AG04450 (cell line): ENCODE measurements around the gene HIPK2. TPM values are rescaled to one million over a fixed set of nuclear protein-coding genes. Genes with fewer than 3 reads are reported as not detected.
A peak's percentile ranks its signal among the peaks of the same experiment; 100 is the strongest.

Source experiments
- CTCF ChIA-PET: fragments of 300-600, 350-600 bp; formaldehyde crosslinking; extraction: SDS; loops from one replicate; lab custom pipeline; 2022; ENCODE audit warnings: antibody characterized with exemption, inconsistent platforms; lab: Charles Lee
- POLR2A ChIA-PET: fragments of 350-600 bp; formaldehyde crosslinking; extraction: SDS; loops from one replicate; lab custom pipeline; 2021; ENCODE audit warnings: antibody characterized with exemption, inconsistent platforms; lab: Yijun Ruan, JAX
- DNase-seq: peaks from one replicate; pipeline ENCODE4 v3.0.0-alpha.2; 2011; ENCODE audit warnings: low read depth, low spot score
- H3K27ac ChIP-seq: one replicate; pipeline ENCODE4 v1.5.1; 2012; ENCODE audit warnings: low read depth, low read length, control low read depth
- H3K27me3 ChIP-seq: one replicate; pipeline ENCODE4 v1.6.0; 2012; ENCODE audit warnings: low read length; ENCODE audit not compliant: control insufficient read depth, insufficient read depth
- H3K4me3 ChIP-seq: 2 replicates; pipeline ENCODE4 v1.5.1; 2011; ENCODE audit warnings: mild to moderate bottlenecking, low read depth, low read length, control low read depth
- H3K9me3 ChIP-seq: 2 replicates; pipeline ENCODE4 v1.5.1; 2012; ENCODE audit warnings: low read length; ENCODE audit not compliant: control insufficient read depth, insufficient read depth
- polyA plus RNA-seq: library from polyadenylated mRNA; depleted of rRNA; stranded (reverse); fragments of >200 nt; gene quantifications from 2 replicates; pipeline ENCODE4 v1.2.3, GENCODE V29; 2011
- TF ChIP-seq, protein P1 (sequence below): IDR thresholded peaks from 2 replicates; pipeline ENCODE4 v1.5.1; 2011; ENCODE audit warnings: low read depth, low read length, control low read depth, inconsistent platforms

The HIPK2 gene
- polyA plus RNA-seq, 1 experiment, result 61.4 TPM

DNA sequence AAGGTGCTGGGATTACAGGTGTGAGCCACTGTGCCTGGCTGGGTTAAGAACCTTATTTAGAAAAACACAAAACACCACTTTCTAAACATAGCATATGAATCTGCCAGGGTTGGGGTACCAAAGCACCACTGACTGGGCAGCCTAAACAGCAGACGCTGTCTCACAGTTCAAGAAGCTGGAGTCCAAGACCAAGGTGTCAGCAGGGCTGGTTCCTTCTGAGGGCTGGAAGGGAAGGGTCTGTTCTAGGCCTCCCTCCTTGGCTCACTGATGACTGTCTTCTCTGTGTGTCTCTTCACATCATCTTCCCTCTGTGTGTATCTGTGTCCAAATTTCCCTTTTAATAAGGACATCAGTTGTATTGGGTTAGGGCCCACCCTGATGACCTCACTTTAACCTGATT is 49.6 kb downstream of the HIPK2 start:
- H3K27ac ChIP-seq, result no peak overlapping the region
- peaks cover 3% of the 10 kb centered on the region for H3K9me3 ChIP-seq
- no peak for DNase-seq
- H3K27me3 ChIP-seq, result no peaks in the 10 kb centered on the region
- TF ChIP-seq, protein P1, sequence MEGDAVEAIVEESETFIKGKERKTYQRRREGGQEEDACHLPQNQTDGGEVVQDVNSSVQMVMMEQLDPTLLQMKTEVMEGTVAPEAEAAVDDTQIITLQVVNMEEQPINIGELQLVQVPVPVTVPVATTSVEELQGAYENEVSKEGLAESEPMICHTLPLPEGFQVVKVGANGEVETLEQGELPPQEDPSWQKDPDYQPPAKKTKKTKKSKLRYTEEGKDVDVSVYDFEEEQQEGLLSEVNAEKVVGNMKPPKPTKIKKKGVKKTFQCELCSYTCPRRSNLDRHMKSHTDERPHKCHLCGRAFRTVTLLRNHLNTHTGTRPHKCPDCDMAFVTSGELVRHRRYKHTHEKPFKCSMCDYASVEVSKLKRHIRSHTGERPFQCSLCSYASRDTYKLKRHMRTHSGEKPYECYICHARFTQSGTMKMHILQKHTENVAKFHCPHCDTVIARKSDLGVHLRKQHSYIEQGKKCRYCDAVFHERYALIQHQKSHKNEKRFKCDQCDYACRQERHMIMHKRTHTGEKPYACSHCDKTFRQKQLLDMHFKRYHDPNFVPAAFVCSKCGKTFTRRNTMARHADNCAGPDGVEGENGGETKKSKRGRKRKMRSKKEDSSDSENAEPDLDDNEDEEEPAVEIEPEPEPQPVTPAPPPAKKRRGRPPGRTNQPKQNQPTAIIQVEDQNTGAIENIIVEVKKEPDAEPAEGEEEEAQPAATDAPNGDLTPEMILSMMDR, result no peak
- no peak overlapping the region for H3K4me3 ChIP-seq
- ChIA-PET POLR2A (no interaction called here), CTCF (interaction anchor here (0.8 kb wide), 1 partner anchor 10 kb away, joined by 3 read pairs; no protein-coding TSS in a partner anchor)

DNA sequence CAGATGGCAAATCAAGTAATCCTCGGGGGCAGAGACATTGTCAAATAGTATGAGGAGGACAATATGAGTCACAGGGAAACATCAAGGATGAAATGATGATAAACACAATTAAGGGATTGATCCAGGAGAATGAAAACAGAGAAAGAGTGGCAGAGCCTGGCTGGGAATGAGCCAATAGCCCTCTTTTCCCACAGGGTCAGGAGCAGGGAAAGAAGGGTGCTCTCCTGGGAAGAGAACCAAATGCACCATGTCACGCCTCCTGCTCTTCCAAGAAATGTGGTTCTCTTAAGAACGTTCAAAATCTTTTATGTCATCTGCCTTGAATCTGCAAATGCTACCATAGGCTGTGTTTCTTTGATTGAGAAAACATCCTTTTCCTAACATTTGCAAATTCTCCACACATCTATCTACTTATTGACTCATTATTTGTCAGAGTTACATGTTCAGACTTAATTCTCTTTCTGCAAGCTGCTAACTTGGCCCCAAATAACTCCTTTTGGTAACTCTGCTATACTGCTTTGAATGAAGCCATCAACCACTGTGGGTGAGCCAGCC is 50.6 kb downstream of the HIPK2 start:
- Histone ChIP-seq H3K27me3 (no peaks in the 10 kb centered on the region), H3K27ac (no peak overlapping the region), H3K4me3 (no peak overlapping the region), H3K9me3 (peaks cover 3% of the 10 kb centered on the region)
- ChIA-PET CTCF (interaction anchor here (0.7 to 0.8 kb wide), 2 partner anchors 11 to 82 kb away, joined by 3 to 4 read pairs; no protein-coding TSS in a partner anchor), POLR2A (interaction anchor here (0.8 kb wide), 1 partner anchor 124 kb away, joined by 3 read pairs; no protein-coding TSS in a partner anchor)
- DNase-seq, result no peak
- TF ChIP-seq, protein P1, result no peak

DNA sequence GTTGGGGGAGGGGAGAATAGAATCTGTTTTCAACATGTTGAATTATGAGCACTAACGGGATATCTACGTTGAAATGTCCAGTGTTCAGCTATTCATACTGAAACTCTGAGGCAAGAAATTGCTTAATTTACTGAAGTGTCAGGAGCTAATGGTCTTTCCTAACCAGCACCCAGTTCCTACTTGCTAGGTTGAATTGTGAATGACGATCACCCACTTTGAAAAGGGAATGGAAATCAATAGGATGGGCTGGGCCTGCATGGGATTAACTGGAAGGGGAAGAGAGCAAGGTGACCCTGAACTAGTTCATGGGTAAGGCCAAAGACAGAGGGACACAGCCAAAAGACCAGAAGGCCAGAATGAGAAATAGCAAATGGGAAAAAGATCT is 51.3 kb downstream of the HIPK2 start:
- Histone ChIP-seq H3K4me3 (no peak overlapping the region), H3K9me3 (peaks cover 3% of the 10 kb centered on the region), H3K27me3 (no peaks in the 10 kb centered on the region), H3K27ac (peak overlapping the region; percentile 3)
- TF ChIP-seq, protein P1, result no peak
- ChIA-PET CTCF (interaction anchor here (1.3 to 2.7 kb wide), 2 partner anchors 80 to 277 kb away, joined by 3 to 8 read pairs; no protein-coding TSS in a partner anchor), POLR2A (interaction anchor here (0.8 kb wide), 1 partner anchor 125 kb away, joined by 3 read pairs; no protein-coding TSS in a partner anchor)
- no peak for DNase-seq

DNA sequence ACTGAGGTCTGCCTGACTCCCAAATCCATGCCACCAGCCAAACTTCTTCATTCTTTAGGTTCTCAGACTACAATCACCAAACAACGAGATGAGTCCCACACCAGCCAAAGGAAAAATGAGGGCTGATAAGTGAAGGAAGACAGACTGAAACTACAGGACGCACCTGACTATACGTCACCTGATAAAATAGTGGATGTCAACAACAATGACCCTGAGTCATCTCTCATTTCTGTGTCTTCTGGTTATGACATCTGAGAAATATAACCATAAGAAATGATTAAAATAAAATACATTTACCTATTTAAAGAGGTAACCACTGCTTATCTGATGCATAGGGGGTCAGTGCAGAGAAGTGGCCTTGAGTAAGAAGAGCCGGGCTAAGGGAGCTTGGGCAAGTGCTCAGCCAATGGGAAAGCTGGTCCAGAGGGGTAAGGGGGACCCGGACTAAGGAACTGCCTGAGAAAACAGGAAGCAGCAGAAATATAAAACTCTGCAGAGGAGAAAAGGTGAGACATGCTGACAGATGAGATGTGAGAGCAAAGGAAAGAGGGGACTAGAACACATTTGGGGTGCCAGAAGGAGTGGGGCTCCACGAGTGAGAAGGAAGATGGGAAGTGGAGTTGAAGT is 51.8 kb downstream of the HIPK2 start:
- H3K4me3 ChIP-seq, result no peak overlapping the region
- H3K9me3 ChIP-seq, result peaks cover 3% of the 10 kb centered on the region
- DNase-seq, result no peak
- no peaks in the 10 kb centered on the region for H3K27me3 ChIP-seq
- CTCF ChIA-PET, result interaction anchor here (1.3 to 2.7 kb wide), 2 partner anchors 80 to 278 kb away, joined by 3 to 8 read pairs; no protein-coding TSS in a partner anchor
- TF ChIP-seq, protein P1, result no peak
- POLR2A ChIA-PET, result interaction anchor here (1.2 to 1.7 kb wide), 2 partner anchors 11 to 45 kb away, joined by 3 to 7 read pairs; no protein-coding TSS in a partner anchor
- no peak overlapping the region for H3K27ac ChIP-seq

DNA sequence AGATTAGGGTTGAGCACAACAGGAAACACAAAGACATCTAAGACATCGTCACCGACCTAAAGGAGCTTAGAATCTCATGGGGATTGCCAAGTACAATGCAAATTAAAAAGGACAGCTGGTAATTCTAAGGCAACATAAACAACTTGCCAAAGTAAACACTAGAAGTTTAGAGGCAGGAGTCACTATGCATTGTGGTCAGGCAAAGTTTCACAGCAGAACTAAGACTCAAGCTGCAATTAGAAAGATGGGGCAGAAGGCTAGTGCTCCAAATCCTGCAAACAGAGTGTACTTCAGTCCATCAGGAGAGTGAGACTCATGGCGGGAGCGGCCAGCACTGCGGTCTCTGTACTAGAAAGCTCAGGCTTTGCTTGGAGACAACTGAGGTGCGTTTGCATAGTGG is 52.7 kb downstream of the HIPK2 start:
- ChIA-PET CTCF (interaction anchor here (0.5 to 2.7 kb wide), 2 partner anchors 79 to 124 kb away, joined by 3 to 8 read pairs; no protein-coding TSS in a partner anchor), POLR2A (interaction anchor here (0.6 to 1.7 kb wide), 5 partner anchors 11 to 53 kb away, joined by 3 to 7 read pairs (median 4); no protein-coding TSS in a partner anchor)
- Histone ChIP-seq H3K27me3 (no peaks in the 10 kb centered on the region), H3K4me3 (no peak overlapping the region), H3K27ac (no peak overlapping the region), H3K9me3 (peaks cover 3% of the 10 kb centered on the region)
- DNase-seq, result peak; percentile 70
- TF ChIP-seq, protein P1, result no peak
